Ovary (tissue), 3 donors: ENCODE data around the gene MED23.

Source experiments
- CTCF ChIP-seq, 3 donors: fragments of 450-650 bp in 2 of 3; fragments of 200-600 bp in 1 of 3; IDR thresholded peaks; one replicate each; pipeline versions ENCODE4 v1.5.1 to v1.8.0; 2016 to 2022; ENCODE audit warnings: antibody characterized with exemption in 3 of 3, mild to moderate bottlenecking in 1 of 3
- EP300 ChIP-seq: sonication (generic); formaldehyde crosslinking; IDR thresholded peaks from one replicate; pipeline ENCODE4 v1.6.1; 2017; ENCODE audit warnings: antibody characterized with exemption
- POLR2A ChIP-seq: fragments of 450-650 bp; IDR thresholded peaks from one replicate; pipeline ENCODE4 v1.6.1; 2017; ENCODE audit warnings: antibody characterized with exemption, mild to moderate bottlenecking, moderate library complexity
- donor health status: DM: no; HTN: no; CAD: no.

GRCh38 chr6:131532580-131533039 lies 95.4 kb downstream of the MED23 start:
- TF ChIP-seq CTCF (IDR thresholded peaks at IDR 0.05) (no peak), EP300 (no peak), POLR2A (no peak)
